ENCODE data around the gene FAM187B.

- TF ChIP-seq CTCF (tag by site-specific recombination; IDR thresholded peaks at IDR 0.05): no peak
- no peak for TF ChIP-seq ZNF558 (tag by site-specific recombination; IDR thresholded peaks at IDR 0.05)
- TF ChIP-seq ZNF76 (tag by site-specific recombination; IDR thresholded peaks at IDR 0.05; ENCODE audit: borderline replicate concordance, low read depth): no peak
- TF ChIP-seq ZNF18 (tag by site-specific recombination; IDR thresholded peaks at IDR 0.05): no peak
- no peak for TF ChIP-seq ZNF362 (tag by site-specific recombination; IDR thresholded peaks at IDR 0.05)
- TF ChIP-seq ZNF707 (tag by site-specific recombination; IDR thresholded peaks at IDR 0.05): no peak
- TF ChIP-seq REST (tag by site-specific recombination; IDR thresholded peaks at IDR 0.05): no peak
- no peak for TF ChIP-seq PRDM10 (tag by site-specific recombination; IDR thresholded peaks at IDR 0.05)
- no peak for TF ChIP-seq YY1 (tag by site-specific recombination; IDR thresholded peaks at IDR 0.05)
- TF ChIP-seq ZBTB8A (tag by site-specific recombination; IDR thresholded peaks at IDR 0.05): no peak
- TF ChIP-seq PBX3 (CRISPR knock-in tag; IDR thresholded peaks at IDR 0.05): peak; percentile 48
- TF ChIP-seq ZNF629 (tag by site-specific recombination; IDR thresholded peaks at IDR 0.05): no peak
Observed at GRCh38 chr19:35265900-35266519, 37.5 kb upstream of the FAM187B start.
